Tongue (tissue), 2 donors: Measurements from ENCODE around the gene ITGA11. TPM values are rescaled to one million over a fixed set of nuclear protein-coding genes. Genes with fewer than 3 reads are reported as not detected.

Source experiments
- DNase-seq: peaks from one replicate; pipeline ENCODE4 v3.0.0-alpha.2; 2015
- total RNA-seq: library from RNA; depleted of rRNA; stranded (reverse); fragments of >200 nt; gene quantifications from one replicate; pipeline ENCODE4 v1.2.3, GENCODE V29; 2014

The ITGA11 gene
- total RNA-seq, 1 donor from 2014 or later, result 6.3 TPM

DNA sequence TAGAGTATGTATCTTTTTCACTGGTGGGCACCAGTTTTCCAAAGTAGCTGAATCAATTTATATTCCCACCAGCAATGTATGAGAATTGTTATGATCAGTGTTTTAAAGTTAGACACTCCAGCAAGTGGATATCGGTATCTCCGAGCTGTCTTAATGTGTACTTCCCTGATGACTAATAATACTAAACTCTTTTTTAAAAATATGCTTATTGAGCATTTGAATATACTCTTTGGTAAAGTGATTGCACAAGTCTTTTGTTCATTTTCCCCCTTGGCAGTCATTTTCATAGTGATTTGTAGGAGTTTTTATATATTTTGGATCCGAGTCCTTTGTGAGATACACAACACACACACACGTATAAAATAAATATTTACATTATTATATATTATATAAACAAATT lies 166.9 kb downstream of the ITGA11 start:
- DNase-seq, result no peak

GRCh38 chr15:68264282-68264681 lies 167.7 kb downstream of the ITGA11 start:
- no peak for DNase-seq

GRCh38 chr15:68262514-68263356 lies 169.2 kb downstream of the ITGA11 start:
- DNase-seq, result no peak

DNA sequence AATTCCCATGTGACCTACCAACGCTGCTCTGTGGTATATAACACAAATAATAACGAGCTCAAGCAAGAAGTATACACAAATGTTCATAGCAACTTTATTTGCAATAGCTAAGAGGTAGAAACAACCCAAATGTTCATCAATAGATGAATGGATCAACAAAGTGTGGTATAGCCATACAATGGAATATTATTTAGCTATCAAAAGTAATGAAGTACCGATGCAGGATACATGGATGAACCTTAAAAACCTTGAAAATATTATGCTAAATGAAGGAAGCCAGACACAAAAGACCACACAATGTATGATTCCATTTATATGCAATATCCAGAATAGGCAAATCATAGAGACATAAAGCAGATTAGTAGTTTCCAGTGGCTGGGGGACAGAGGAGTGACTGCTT lies 170.0 kb downstream of the ITGA11 start:
- DNase-seq, result no peak

- DNase-seq, result no peak
Observed at GRCh38 chr15:68261241-68261640, 170.7 kb downstream of the ITGA11 start.

DNA sequence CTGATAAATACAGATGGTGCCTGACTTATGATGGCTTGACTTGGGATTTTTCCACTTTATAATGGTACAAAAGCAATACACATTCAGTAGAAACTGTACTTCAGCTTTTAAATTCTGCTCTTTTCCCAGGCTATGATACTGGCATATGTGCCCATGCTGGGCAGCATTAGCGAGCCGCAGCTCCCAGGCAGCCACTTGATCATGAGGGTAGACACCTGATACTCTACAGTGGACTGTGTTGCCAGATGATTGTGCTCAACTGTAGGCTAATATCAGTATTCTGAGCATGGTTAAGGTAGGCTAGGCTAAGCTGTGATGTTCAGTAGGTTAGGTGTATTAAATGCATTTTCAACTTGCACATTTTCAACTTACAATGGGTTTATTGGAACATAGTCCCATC lies 172.1 kb downstream of the ITGA11 start:
- DNase-seq, result no peak

DNA sequence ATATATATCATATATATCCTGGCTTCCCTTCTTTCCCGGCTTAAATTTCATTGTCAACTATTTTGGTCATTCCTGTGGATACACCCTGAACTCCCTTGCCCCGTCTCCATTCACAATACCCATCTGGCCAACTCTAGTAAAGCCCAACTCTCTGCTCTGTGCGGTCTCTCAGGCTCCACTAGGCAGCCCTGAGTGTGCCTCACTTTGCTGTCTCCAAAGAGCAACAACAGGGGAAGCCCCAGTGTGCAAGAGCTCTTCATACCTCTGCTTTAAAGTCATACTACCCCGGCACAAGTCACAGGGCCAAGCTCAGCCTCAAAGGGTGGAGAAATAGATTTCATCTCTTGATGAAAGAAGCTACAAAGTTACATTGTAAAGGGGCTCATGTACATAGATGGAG lies 173.3 kb downstream of the ITGA11 start:
- DNase-seq, result no peak

- DNase-seq, result peak; percentile 87
Observed at GRCh38 chr15:68256675-68257450, 175.1 kb downstream of the ITGA11 start.

GRCh38 chr15:68252925-68253534 lies 178.9 kb downstream of the ITGA11 start:
- peak; percentile 87 for DNase-seq

DNA sequence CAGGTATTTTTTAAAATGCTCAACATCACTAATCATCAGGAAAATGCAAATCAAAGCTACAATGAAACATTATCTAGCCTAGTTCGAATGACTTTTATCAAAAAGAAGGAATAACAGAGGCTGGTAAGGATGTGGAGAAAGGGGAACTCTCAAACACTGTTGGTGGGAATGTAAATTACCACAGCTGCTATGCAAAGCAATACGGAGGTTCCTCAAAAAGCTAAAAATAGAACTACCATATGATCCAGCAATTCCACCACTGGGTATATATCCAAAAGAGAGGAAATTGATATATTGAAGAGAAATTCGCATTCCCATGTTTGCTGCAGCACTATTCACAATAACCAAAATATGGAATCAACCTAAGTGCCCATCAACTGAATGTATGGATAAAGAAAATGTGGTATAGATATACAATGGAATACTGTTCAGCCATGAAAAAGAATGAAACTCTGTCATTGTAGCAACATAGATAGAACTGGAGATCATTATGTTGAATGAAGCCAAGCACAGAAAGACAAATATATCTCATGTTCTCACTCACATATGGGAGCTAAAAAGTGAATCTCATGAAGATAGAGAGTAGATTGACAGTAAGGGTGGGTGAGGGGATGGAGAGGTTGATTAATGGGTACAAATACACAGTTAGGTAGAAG lies 182.8 kb downstream of the ITGA11 start:
- DNase-seq, result no peak

Other genes starting within 250 kb of the ITGA11 start
- gene CALML4, start 226.8 kb downstream of the ITGA11 start, total RNA-seq, result 4.3 TPM
- gene CLN6, start 202.4 kb downstream of the ITGA11 start, total RNA-seq, result 10.9 TPM
- gene FEM1B, start 154.4 kb downstream of the ITGA11 start, total RNA-seq, result 73.8 TPM
- gene CORO2B, start 146.8 kb upstream of the ITGA11 start, total RNA-seq, result 2.3 TPM